Common myeloid progenitor, CD34-positive (primary cell): ENCODE data around the gene HERC3.

Experiments
- CTCF ChIA-PET: fragments of 350-600 bp; sonication (Branson Sonifier 250); formaldehyde crosslinking; loops from one replicate; lab custom pipeline; 2021; ENCODE audit warnings: antibody characterized with exemption; lab: Charles Lee
- POLR2A ChIA-PET: fragments of 350-600 bp; sonication (Branson Sonifier 250); formaldehyde crosslinking; loops from one replicate; lab custom pipeline; 2021; ENCODE audit warnings: antibody characterized with exemption; lab: Charles Lee
- DNase-seq, 3 donors: peaks; one replicate each; pipeline versions ENCODE4 v3.0.0 to v3.0.0-alpha.2; 2013
- H3K27ac ChIP-seq, 2 experiments: 1 replicate in 1 of 2; 2 replicates in 1 of 2; pipeline ENCODE4 v1.7.0; 2013; ENCODE audit warnings: inconsistent platforms in 2 of 2, low read length in 2 of 2, mild to moderate bottlenecking in 2 of 2, low read depth in 1 of 2, moderate library complexity in 1 of 2; ENCODE audit not compliant: severe bottlenecking in 2 of 2, insufficient read depth in 1 of 2, poor library complexity in 1 of 2
- H3K27me3 ChIP-seq, 5 experiments: replicated peaks in 2 of 5; 1 replicate in 3 of 5; 2 replicates in 2 of 5; pipeline versions ENCODE4 v1.6.1 to v1.7.0; 2013; ENCODE audit warnings: low read length in 4 of 5, mild to moderate bottlenecking in 2 of 5, moderate library complexity in 2 of 5, inconsistent platforms in 1 of 5; ENCODE audit not compliant: insufficient read depth in 5 of 5, control insufficient read depth in 4 of 5
- H3K36me3 ChIP-seq, 4 experiments: 1 replicate in 2 of 4; 2 replicates in 2 of 4; pipeline versions ENCODE4 v1.6.1 to v1.7.0; 2013; ENCODE audit warnings: low read length in 3 of 4, control low read depth in 1 of 4, mild to moderate bottlenecking in 1 of 4; ENCODE audit not compliant: control insufficient read depth in 4 of 4, insufficient read depth in 4 of 4
- H3K4me1 ChIP-seq, 4 experiments: 1 replicate in 3 of 4; 2 replicates in 1 of 4; pipeline versions ENCODE4 v1.6.1 to v1.7.1; 2013; ENCODE audit warnings: low read length in 3 of 4, mild to moderate bottlenecking in 3 of 4, control low read depth in 1 of 4, inconsistent platforms in 1 of 4, moderate library complexity in 1 of 4; ENCODE audit not compliant: control insufficient read depth in 4 of 4, insufficient read depth in 4 of 4; ENCODE audit errors: control extremely low read depth in 1 of 4
- H3K4me3 ChIP-seq, 7 experiments: 1 replicate in 4 of 7; 2 replicates in 3 of 7; pipeline versions ENCODE4 v1.5.1 to v1.7.0; 2013; ENCODE audit warnings: mild to moderate bottlenecking in 7 of 7, low read length in 6 of 7, moderate library complexity in 6 of 7, inconsistent platforms in 2 of 7, low read depth in 2 of 7, control low read depth in 1 of 7; ENCODE audit not compliant: insufficient read depth in 4 of 7, control insufficient read depth in 1 of 7; ENCODE audit errors: extremely low read depth in 1 of 7
- H3K9me3 ChIP-seq, 5 experiments: 1 replicate in 4 of 5; 2 replicates in 1 of 5; pipeline versions ENCODE4 v1.6.1 to v1.7.1; 2013; ENCODE audit warnings: low read length in 4 of 5, mild to moderate bottlenecking in 2 of 5, inconsistent platforms in 1 of 5, low read depth in 1 of 5, moderate library complexity in 1 of 5; ENCODE audit not compliant: control insufficient read depth in 4 of 5, insufficient read depth in 2 of 5; ENCODE audit errors: control extremely low read depth in 1 of 5
- WGBS: methylation state at CpG from one replicate; pipeline ENCODE4 v1.1.5; 2013; ENCODE audit not compliant: insufficient coverage; 5-methylcytosine and 5-hydroxymethylcytosine counted together

HERC3 gene

DNA sequence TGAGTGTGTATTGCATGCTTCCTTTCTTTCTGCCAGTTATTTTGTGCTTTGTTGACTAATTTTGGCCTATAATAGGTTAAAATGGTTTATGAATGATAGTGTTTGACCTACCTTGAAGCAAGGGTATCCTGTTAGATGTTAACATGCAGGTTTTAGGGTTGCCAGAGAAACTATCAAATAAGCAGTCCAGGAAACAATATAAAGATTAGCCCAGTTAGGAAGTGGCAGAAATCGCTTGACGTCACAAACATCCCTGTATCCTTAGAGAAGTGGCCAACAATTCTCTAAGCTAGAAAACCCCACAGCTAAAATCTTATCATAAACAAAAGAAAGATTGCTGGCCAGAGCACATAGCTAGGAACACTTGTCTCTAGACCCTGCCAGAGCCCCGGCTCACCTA lies 101.5 kb downstream of the HERC3 start:
- Histone ChIP-seq H3K9me3 (no peaks in the 10 kb centered on the region), H3K36me3 (peaks cover 0 to 23% (median 7%) of the 10 kb centered on the region in 4 experiments), H3K27ac (no peak overlapping the region), H3K4me3 (no peak overlapping the region), H3K4me1 (peaks cover 0 to 13% (median 3%) of the 10 kb centered on the region in 4 experiments), H3K27me3 (no peaks in the 10 kb centered on the region)
- ChIA-PET POLR2A (interaction anchor here (0.6 kb wide), 1 partner anchor 1303 kb away, joined by 3 read pairs; no protein-coding TSS in a partner anchor), CTCF (interaction anchor here (1.4 kb wide), 1 partner anchor 20 kb away, joined by 5 read pairs; no protein-coding TSS in a partner anchor)
- no peak for DNase-seq
- WGBS = 87% methylated on average over 3 of the region's 3 CpGs

DNA sequence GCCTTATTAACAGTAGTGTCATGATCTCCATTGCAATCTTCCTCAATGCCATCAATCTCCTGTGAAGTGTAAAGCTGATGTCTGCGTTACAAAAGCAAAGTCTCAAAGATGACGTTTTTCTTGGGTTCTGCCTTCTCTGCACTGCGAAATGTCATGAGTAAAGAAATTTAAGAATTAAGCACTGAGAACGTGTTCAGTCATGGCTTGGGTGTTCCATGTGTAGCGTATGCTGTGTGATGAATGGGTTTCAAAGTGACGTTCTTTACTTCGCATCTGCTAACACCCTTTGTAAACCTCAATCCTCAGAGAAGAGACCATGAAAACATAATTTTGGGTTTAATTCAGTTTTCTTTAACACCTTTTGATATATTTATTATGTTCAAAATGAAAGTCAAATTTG lies 104.3 kb downstream of the HERC3 start:
- DNase-seq = no peak

DNA sequence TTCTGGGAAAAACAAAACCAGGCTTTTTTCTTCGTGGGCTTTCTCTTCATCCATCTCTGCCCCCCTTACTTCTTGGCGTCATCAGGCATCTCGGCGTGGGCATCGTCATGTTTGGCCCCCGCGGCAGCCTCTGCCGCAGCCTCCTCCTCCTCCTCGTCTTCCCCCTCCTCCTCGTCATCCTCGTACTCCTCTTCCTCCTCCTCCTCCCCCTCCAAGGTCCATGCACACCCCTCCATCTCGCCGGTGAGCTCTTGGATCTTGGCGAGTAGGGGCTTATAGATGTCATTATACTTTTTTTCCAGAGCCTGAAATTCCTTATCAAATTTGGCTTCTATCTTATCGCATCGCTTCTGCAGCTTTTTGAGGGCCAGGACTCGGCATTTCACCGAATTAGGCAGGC lies 104.9 kb downstream of the HERC3 start:
- peak in 2 of 3 donors; percentile 53 to 56 for DNase-seq
- Histone ChIP-seq H3K36me3 (peaks cover 0 to 11% (median 5%) of the 10 kb centered on the region in 4 experiments), H3K27ac (peak overlapping the region; percentile 22 to 72), H3K27me3 (no peaks in the 10 kb centered on the region), H3K4me3 (peak overlapping the region; percentile 59 to 89 (median 73)), H3K9me3 (no peaks in the 10 kb centered on the region), H3K4me1 (peaks cover 0 to 6% (median 3%) of the 10 kb centered on the region in 4 experiments)
- CTCF ChIA-PET = interaction anchor here (1.0 to 2.0 kb wide), 5 partner anchors 7 to 157 kb away, joined by 3 to 7 read pairs (median 5); no protein-coding TSS in a partner anchor
- POLR2A ChIA-PET = interaction anchor here (0.6 kb wide), 1 partner anchor 162 kb away, joined by 4 read pairs; no protein-coding TSS in a partner anchor
- WGBS = 59% methylated on average over 13 of the region's 18 CpGs

More for the DNA sequence above, 104.3 kb downstream of the HERC3 start:
- 93% methylated on average over 5 of the region's 7 CpGs for WGBS
- Histone ChIP-seq H3K4me3 (peak overlapping the region in 6 of 7 experiments; percentile 59 to 89 (median 75)), H3K9me3 (no peaks in the 10 kb centered on the region), H3K27ac (no peak overlapping the region), H3K36me3 (peaks cover 0 to 7% (median 4%) of the 10 kb centered on the region in 4 experiments), H3K4me1 (peaks cover 0 to 6% (median 3%) of the 10 kb centered on the region in 4 experiments), H3K27me3 (no peaks in the 10 kb centered on the region)
- POLR2A ChIA-PET = interaction anchor here (0.6 kb wide), 1 partner anchor 162 kb away, joined by 4 read pairs; no protein-coding TSS in a partner anchor
- CTCF ChIA-PET = interaction anchor here (1.0 to 2.0 kb wide), 4 partner anchors 9 to 34 kb away, joined by 3 to 7 read pairs (median 6); no protein-coding TSS in a partner anchor

DNA sequence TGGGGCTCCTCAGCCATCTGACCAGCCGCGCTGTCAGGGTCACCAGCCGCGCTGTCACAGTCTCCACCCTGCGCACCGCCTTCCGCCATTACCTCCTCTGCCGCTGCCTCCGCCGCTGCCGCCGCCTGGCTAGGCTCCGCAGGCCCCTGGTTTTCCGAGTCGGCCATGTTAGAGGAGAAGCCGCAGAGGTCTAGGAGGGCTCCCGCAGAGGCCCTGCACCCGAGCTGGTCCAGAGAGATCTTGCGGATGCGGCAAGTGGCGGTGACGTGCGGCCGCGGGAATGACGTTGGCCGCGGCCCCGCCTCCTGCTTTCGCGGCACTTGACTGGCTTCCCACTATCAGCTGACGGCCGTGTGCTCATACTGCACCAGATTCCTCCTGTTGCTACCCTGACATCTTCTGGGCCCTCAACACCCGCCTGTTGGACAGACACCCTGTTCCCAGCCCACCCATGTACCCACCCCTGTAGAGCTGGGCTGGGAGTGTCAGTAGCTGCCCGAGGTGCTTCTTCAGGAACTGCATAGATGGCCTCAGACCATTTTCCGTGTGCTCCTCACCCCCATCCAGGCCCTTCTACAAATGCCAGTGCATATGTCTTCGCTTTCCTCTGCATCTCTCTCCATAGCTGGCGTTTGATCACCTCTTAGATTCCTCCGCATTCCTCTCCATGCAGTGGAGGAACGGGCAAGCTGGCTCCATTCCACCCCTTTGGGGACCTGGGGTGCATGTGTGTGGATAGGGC lies 105.5 kb downstream of the HERC3 start, which contains the start of gene NAP1L5:
Gene NAP1L5 (minus strand): TSS at position 242 of the 742 bp plus-strand sequence. CDS start 75 bp downstream, at position 167.
- H3K27me3 ChIP-seq = no peaks in the 10 kb centered on the region
- peak within 1 kb of the TSS; percentile 59 to 89 (median 73) for H3K4me3 ChIP-seq
- H3K9me3 ChIP-seq = no peaks in the 10 kb centered on the region
- POLR2A ChIA-PET = no interaction called here
- H3K4me1 ChIP-seq = peaks cover 0 to 6% (median 3%) of the 10 kb centered on the region in 4 experiments
- WGBS = 59% methylated on average over 36 of the region's 40 CpGs
- CTCF ChIA-PET = interaction anchor here (1.4 to 1.6 kb wide), 3 partner anchors 8 to 157 kb away, joined by 3 to 5 read pairs (median 4); no protein-coding TSS in a partner anchor
- H3K36me3 ChIP-seq = peaks cover 4 to 14% (median 5%) of the 10 kb centered on the region in 4 experiments
- DNase-seq = peak; percentile 79 to 91 (median 88)
- peak within 1 kb of the TSS; percentile 22 to 72 for H3K27ac ChIP-seq

DNA sequence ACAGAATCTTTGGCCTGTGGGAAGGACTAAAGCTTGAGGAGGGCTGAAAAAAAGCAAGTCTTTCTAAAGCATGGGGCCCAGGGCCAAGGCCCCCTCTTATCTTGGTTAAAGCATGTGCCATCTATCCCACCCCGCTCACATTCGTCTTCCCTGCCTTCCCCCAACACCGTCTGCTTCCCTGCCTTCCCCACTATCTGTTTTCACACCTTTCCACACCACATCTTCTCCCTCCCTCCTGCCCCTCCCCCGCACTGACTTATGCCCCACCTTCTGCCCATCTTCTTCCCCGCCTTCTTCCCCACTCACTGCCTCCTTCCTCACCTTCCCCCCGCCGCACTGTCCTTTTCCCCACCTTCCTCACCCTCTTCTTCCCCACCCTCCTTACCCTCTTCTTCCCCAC lies 106.2 kb downstream of the HERC3 start:
- Histone ChIP-seq H3K27ac (no peak overlapping the region), H3K4me1 (peaks cover 0 to 6% (median 3%) of the 10 kb centered on the region in 4 experiments), H3K27me3 (no peaks in the 10 kb centered on the region), H3K4me3 (no peak overlapping the region), H3K36me3 (peaks cover 4 to 16% (median 6%) of the 10 kb centered on the region in 4 experiments), H3K9me3 (no peaks in the 10 kb centered on the region)
- POLR2A ChIA-PET = no interaction called here
- peak in 1 of 3 donors; percentile 23 for DNase-seq
- 85% methylated on average over 7 of the region's 7 CpGs for WGBS
- CTCF ChIA-PET = interaction anchor here (1.4 to 1.6 kb wide), 2 partner anchors 9 to 158 kb away, joined by 4 to 5 read pairs; no protein-coding TSS in a partner anchor

DNA sequence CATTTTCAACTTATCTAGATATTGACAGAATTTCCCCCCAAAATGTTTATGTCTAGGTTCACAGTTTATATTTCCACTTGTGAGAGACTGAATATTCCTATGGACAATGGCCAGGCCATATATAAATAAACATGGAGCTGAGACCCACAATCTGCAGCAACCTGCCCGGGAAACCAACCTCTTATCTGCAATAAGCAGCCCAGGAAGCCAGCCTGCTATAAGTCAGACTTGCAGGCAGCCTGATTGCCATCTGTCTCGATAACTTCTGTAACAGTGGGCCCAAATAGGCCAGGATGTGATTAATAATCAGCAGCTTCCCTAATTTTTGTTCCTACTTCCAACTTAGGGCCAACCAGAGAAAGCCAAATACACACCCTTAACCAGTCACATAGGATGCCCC lies 110.5 kb downstream of the HERC3 start:
- H3K27ac ChIP-seq = no peak overlapping the region
- 25% methylated on average over 1 of the region's 2 CpGs for WGBS
- no peak overlapping the region for H3K4me3 ChIP-seq
- H3K4me1 ChIP-seq = peaks cover 0 to 4% (median 1%) of the 10 kb centered on the region in 4 experiments
- no peaks in the 10 kb centered on the region for H3K9me3 ChIP-seq
- POLR2A ChIA-PET = interaction anchor here (0.7 kb wide), 1 partner anchor 1463 kb away, joined by 3 read pairs; no protein-coding TSS in a partner anchor
- peaks cover 14 to 41% (median 22%) of the 10 kb centered on the region in 4 experiments for H3K36me3 ChIP-seq
- peak in 2 of 3 donors; percentile 61 to 79 for DNase-seq
- H3K27me3 ChIP-seq = no peaks in the 10 kb centered on the region
- CTCF ChIA-PET = interaction anchor here (1.4 kb wide), 1 partner anchor 14 kb away, joined by 3 read pairs; no protein-coding TSS in a partner anchor
